SH-SY5Y (cell line): ENCODE measurements around the gene EPB41L2.

ENCODE experiments used
- GATA2 ChIP-seq: IDR thresholded peaks from 2 replicates; pipeline ENCODE4 v1.6.1; 2011; ENCODE audit warnings: mild to moderate bottlenecking, low read depth, low read length
- GATA3 ChIP-seq: IDR thresholded peaks from 2 replicates; pipeline ENCODE4 v1.6.1; 2011; ENCODE audit warnings: low read depth, mild to moderate bottlenecking, low read length, moderate library complexity

DNA sequence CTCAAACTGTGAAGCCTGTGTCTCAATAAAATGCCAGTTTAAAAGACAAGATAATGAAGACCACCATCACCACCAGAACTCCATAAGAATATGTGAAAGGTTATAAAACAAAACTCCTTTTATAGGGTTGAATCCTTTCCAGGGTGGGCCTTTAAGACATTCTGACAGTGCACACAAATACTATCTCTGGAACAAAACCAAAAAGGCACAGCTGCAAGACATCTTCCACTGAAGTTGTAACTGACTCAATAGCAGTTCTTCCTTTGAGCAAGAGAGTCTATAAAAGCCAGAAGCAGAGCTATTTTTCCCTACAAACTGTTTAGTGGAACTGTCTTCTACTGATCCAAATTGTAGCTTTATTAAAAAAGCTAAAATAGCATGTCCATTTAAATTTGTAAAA is 81.6 kb downstream of the EPB41L2 start:
- TF ChIP-seq GATA2 (no peak), GATA3 (no peak)
